Mesodermal cell (in vitro differentiated cells): ENCODE measurements around the gene TPM1.

ENCODE experiments used
- H3K27ac ChIP-seq: 2 replicates; pipeline ENCODE4 v1.7.0; 2013; ENCODE audit warnings: mild to moderate bottlenecking, low read depth, low read length, moderate library complexity; ENCODE audit not compliant: severe bottlenecking
- H3K36me3 ChIP-seq: 2 replicates; pipeline ENCODE4 v1.7.1; 2013; ENCODE audit warnings: mild to moderate bottlenecking, low read length, moderate library complexity; ENCODE audit not compliant: control insufficient read depth, insufficient read depth
- H3K4me1 ChIP-seq: one replicate; pipeline ENCODE4 v1.7.1; 2013; ENCODE audit warnings: mild to moderate bottlenecking, low read length; ENCODE audit not compliant: insufficient read depth, control insufficient read depth, poor library complexity, severe bottlenecking
- H3K4me3 ChIP-seq: 2 replicates; pipeline ENCODE4 v1.7.0; 2013; ENCODE audit warnings: low read length, control low read depth, mild to moderate bottlenecking; ENCODE audit not compliant: insufficient read depth, poor library complexity, severe bottlenecking; ENCODE audit errors: extremely low read depth
- H3K9me3 ChIP-seq: 2 replicates; pipeline ENCODE4 v1.7.1; 2013; ENCODE audit warnings: mild to moderate bottlenecking, low read length, moderate library complexity; ENCODE audit not compliant: control insufficient read depth
- WGBS, 2 experiments: methylation state at CpG; one replicate each; pipeline ENCODE4 v1.1.5; 2013; ENCODE audit warnings: missing lambda C conversion rate in 2 of 2; ENCODE audit not compliant: insufficient coverage in 2 of 2; 5-methylcytosine and 5-hydroxymethylcytosine counted together

TPM1 gene

GRCh38 chr15:63030101-63030551 lies 12.4 kb upstream of the TPM1 start:
- peaks cover 4% of the 10 kb centered on the region for H3K4me1 ChIP-seq
- no peaks in the 10 kb centered on the region for H3K36me3 ChIP-seq
- no peak overlapping the region for H3K27ac ChIP-seq
- 85 to 94% methylated on average over 4 to 5 of the region's 6 CpGs for WGBS, 2 experiments
- no peak overlapping the region for H3K4me3 ChIP-seq
- no peaks in the 10 kb centered on the region for H3K9me3 ChIP-seq

GRCh38 chr15:63034578-63034977 lies 8.0 kb upstream of the TPM1 start:
- WGBS, 2 experiments = 80% methylated on average over 1 of the region's 2 CpGs; no CpG with 5 or more reads in 1 of the 2 experiments
- H3K4me1 ChIP-seq = peaks cover 10% of the 10 kb centered on the region
- no peak overlapping the region for H3K27ac ChIP-seq
- no peaks in the 10 kb centered on the region for H3K36me3 ChIP-seq
- no peak overlapping the region for H3K4me3 ChIP-seq
- H3K9me3 ChIP-seq = peaks cover 5% of the 10 kb centered on the region

DNA sequence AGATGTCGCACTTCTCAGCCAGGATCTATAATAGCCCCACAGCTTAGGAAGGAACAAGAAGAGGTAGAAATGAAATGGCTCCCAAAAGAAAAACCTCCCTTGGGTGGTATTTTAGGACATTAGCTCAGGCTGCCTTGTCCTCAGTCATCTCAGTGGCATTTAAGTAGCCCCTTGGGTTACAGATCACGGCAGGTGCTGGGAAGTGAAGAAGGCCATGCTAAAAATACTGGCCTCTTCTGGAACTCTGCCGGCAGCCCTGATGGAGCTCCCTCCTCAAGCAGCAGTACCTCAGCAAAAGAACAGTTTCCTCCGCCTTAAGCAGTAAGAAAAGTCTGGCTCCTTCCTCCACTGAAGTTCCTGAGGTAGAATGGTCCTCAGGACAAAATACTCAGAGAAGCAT lies 7.3 kb upstream of the TPM1 start:
- no peak overlapping the region for H3K4me3 ChIP-seq
- peaks cover 10% of the 10 kb centered on the region for H3K4me1 ChIP-seq
- H3K9me3 ChIP-seq = peaks cover 8% of the 10 kb centered on the region
- WGBS, 2 experiments = 94 to 96% methylated on average over 2 to 3 of the region's 4 CpGs
- no peaks in the 10 kb centered on the region for H3K36me3 ChIP-seq
- no peak overlapping the region for H3K27ac ChIP-seq

DNA sequence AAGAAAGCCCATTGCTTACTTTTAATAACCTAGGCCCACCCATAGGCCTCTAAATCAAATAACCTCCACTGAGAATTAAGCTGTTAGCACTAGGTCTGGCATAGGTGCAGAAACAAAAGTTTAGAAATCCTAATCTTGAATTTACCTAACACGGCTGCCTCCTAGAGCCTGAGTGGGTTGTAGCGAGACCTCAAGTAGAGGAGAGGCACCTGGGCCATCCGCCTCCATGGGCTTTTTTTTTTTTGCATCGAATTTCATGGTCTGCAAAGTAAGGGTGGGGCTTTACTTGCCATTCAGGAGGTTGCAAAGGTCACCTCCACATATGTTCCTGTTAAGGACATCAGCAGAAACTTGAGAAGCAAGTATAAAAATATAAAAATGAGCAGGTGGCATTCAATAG lies 6.6 kb upstream of the TPM1 start:
- Histone ChIP-seq H3K27ac (no peak overlapping the region), H3K9me3 (peaks cover 8% of the 10 kb centered on the region), H3K36me3 (no peaks in the 10 kb centered on the region), H3K4me3 (no peak overlapping the region), H3K4me1 (peaks cover 10% of the 10 kb centered on the region)
- WGBS, 2 experiments = 69% methylated on average over 3 of the region's 4 CpGs; no CpG with 5 or more reads in 1 of the 2 experiments

DNA sequence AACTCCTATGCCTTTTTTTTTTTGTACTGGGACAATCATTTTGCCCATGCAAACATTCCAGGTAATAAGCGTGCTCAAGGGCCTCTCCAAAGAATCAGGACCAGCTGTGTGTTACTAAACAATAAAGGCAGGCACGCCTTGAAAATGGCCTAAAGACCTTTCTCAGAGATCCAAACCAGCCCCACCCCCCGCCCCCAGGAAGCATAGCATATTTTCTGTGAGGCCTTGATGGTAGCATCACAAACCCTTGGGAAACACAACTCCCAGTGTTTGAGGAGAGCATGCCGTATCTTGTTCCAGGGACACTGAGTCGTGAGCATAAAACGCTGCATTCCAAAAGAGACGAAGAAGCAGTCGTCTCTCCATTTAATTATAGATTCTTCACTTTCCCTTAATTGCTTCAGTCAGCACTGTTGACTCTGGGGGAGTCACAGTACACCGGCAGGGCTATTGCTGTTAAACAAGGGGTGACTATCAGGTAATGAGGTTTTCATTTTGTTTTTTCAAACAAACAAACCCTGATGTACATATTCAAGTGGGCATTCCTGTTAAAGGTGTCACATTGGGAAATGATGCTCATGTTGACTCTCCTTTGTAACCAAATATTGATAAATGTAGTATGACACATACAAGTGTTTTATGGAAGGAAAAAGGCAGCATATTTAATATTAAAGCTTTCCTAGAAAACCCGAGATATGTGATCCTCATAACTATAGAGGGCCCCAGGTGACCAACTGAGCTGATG lies 4.4 kb upstream of the TPM1 start:
- WGBS, 2 experiments = 69 to 71% methylated on average over 4 to 7 of the region's 10 CpGs

GRCh38 chr15:63038926-63039673 lies 3.4 kb upstream of the TPM1 start:
- Histone ChIP-seq H3K4me3 (no peak overlapping the region), H3K9me3 (peaks cover 8% of the 10 kb centered on the region), H3K4me1 (peaks cover 12% of the 10 kb centered on the region), H3K27ac (peak overlapping the region; percentile 31), H3K36me3 (peaks cover 11% of the 10 kb centered on the region)
- WGBS, 2 experiments = 96 to 100% methylated on average over 3 to 4 of the region's 5 CpGs

More for the DNA sequence above, 4.4 kb upstream of the TPM1 start:
- Histone ChIP-seq H3K36me3 (peaks cover 2% of the 10 kb centered on the region), H3K27ac (peak overlapping the region; percentile 24), H3K4me1 (peaks cover 12% of the 10 kb centered on the region), H3K4me3 (no peak overlapping the region), H3K9me3 (peaks cover 8% of the 10 kb centered on the region)

GRCh38 chr15:63039811-63040210 lies 2.7 kb upstream of the TPM1 start:
- WGBS, 2 experiments = 98 to 100% methylated on average over 3 to 4 of the region's 4 CpGs
- H3K36me3 ChIP-seq = peaks cover 19% of the 10 kb centered on the region
- peaks cover 12% of the 10 kb centered on the region for H3K4me1 ChIP-seq
- peak overlapping the region; percentile 31 for H3K27ac ChIP-seq
- H3K9me3 ChIP-seq = peaks cover 8% of the 10 kb centered on the region
- H3K4me3 ChIP-seq = no peak overlapping the region

GRCh38 chr15:63040509-63040908 lies 2.0 kb upstream of the TPM1 start:
- 93% methylated on average over 6 of the region's 6 CpGs for WGBS, 2 experiments
- no peak overlapping the region for H3K4me3 ChIP-seq
- H3K36me3 ChIP-seq = peaks cover 26% of the 10 kb centered on the region
- peaks cover 8% of the 10 kb centered on the region for H3K9me3 ChIP-seq
- peak overlapping the region; percentile 96 for H3K27ac ChIP-seq
- H3K4me1 ChIP-seq = peaks cover 12% of the 10 kb centered on the region

- Histone ChIP-seq H3K4me1 (peaks cover 12% of the 10 kb centered on the region), H3K9me3 (peaks cover 8% of the 10 kb centered on the region), H3K36me3 (peaks cover 30% of the 10 kb centered on the region), H3K4me3 (peak overlapping the region; percentile 78), H3K27ac (peak overlapping the region; percentile 96)
- WGBS, 2 experiments = 56 to 68% methylated on average over 5 to 6 of the region's 6 CpGs
Observed at GRCh38 chr15:63040954-63041353, 1.6 kb upstream of the TPM1 start.

GRCh38 chr15:63041402-63041973 lies 1.1 kb upstream of the TPM1 start:
- Histone ChIP-seq H3K9me3 (peaks cover 8% of the 10 kb centered on the region), H3K27ac (peak overlapping the region; percentile 96), H3K36me3 (peaks cover 35% of the 10 kb centered on the region), H3K4me3 (peak overlapping the region; percentile 78), H3K4me1 (peaks cover 14% of the 10 kb centered on the region)
- 30 to 32% methylated on average over 9 to 13 of the region's 14 CpGs for WGBS, 2 experiments
